GM19239 (cell line): ENCODE measurements around the gene PIWIL1.

ENCODE experiments used
- DNase-seq: peaks from one replicate; pipeline ENCODE4 v3.0.0; 2011; ENCODE audit warnings: low spot score; ENCODE audit not compliant: insufficient read length
- FAIRE-seq: peaks from 2 replicates; lab custom pipeline; 2011; peaks lifted over from hg19 to GRCh38; lab: Jason Lieb, UNC

PIWIL1 gene

GRCh38 chr12:130337488-130338303 lies at the start of gene PIWIL1:
PIWIL1 (plus strand) TSS chr12:130337887; CDS start chr12:130342592, 4,705 bp downstream.
- no peak for DNase-seq

DNA sequence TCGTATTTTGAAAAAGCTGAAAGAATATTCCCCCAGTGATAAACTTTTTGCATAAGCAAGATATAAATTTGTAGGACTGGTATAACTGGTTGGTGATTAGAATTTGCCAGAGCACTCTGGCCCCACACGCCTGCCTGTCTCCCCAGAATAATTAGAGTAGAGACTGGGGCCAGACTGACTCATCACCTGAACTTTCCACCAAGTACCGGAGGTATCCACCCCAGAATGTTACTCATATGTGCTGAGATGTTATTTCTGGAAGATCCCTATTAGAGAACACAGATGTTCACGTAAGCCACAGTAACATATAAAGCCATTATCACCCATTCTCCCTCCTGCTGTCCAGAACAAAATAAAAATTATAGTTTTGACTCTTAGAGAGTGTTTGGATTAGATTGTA lies 49.5 kb upstream of the PIWIL1 start:
- FAIRE-seq (no peak), DNase-seq (no peak)

More at GRCh38 chr12:130337488-130338303, at the start of gene PIWIL1:
- no peak for FAIRE-seq

DNA sequence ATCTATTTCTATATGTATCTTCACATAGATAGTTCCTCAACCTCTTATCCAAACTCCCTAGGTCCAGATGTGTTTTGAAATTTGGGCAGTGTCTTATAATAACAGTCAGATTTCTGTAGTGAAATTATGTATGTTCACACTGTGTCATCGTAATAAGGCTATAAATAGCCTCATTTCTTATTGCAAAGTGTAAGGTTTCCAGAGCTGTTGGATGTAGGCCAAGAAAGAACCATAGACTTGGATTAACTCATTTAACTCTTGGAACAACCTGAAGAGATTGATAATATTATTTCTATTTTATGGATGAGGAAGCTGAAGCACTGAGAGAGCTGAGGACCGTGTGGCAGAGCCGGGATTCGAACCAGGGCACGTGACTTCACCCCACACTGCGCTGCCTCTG lies 49.0 kb upstream of the PIWIL1 start:
- no peak for FAIRE-seq

GRCh38 chr12:130290114-130290513 lies 47.6 kb upstream of the PIWIL1 start:
- FAIRE-seq (no peak), DNase-seq (no peak)

More for the DNA sequence above, 49.0 kb upstream of the PIWIL1 start:
- no peak for DNase-seq

DNA sequence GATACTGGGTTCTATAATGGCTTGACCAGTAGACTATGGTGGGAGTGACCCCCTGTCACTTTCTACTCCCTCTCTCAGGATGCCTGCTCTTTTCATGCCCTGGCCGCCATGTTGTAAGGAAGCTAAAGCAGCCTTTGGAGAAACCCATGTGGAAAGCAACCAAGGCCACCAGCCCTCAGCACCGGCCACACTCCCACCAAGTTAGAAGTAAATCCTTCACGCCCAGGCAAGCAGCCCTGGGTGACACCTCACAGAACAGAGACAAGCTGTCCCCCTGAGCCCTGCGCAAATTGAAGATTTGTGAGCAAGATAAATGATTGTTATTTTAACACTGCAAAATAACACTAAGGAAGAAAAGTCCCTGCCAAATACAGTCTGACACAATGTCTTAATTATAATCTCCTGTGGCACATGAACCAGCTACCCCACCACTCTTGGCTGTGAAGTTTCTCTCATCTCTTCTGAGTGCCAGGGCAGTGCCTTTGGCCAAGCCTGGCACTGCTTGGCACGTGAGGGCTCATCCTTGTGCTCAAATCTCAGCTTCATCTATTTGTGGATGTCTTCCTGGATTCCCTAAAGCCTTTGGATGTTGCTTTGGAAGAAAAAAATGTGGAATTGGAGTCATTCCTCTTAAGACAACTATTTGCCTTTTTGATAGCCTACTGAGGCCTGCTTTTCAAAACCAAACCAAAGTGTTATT lies 39.2 kb upstream of the PIWIL1 start:
- DNase-seq (no peak), FAIRE-seq (no peak)

- DNase-seq (no peak), FAIRE-seq (no peak)
Observed at GRCh38 chr12:130299574-130299973, 38.1 kb upstream of the PIWIL1 start.

DNA sequence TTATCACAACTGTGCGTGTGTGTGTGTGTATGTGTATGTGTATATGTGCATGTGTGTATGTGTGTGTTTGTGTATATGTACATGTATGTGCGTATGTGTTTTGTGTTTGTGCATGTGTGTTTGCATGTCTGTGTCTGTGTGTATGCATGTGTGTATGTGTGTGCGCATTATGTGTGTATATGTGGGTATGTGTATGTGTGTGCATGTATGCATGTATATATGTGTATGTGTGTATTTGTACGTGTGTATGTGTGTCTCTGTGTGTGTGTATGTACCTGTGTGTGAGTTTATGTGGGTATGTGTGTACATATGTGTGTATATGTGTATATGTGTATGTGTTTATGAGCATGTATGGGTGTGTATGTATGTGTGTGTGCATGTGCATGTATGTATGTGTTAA lies 37.6 kb upstream of the PIWIL1 start:
- FAIRE-seq (no peak), DNase-seq (no peak)

- FAIRE-seq (no peak), DNase-seq (no peak)
Observed at GRCh38 chr12:130300737-130301535, 36.8 kb upstream of the PIWIL1 start.

DNA sequence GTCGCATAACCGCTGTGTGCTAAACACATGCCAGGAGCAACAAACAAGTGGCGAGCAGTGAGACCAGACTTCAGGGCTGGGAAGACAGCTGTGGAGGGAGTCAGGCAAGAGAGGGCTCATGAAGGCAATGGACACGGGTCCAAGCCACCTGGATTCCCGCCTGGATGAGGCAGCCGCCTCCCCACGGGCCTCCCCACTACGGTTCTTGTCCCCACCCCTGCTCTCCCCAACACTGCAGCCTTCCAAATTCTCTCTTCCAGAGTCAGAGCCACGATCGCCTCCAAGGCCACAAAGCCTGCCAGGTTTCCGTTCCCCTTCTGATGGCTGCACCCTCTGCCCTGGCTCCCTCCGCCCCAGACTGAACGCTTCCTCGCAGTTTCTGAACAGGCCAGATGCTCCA lies 36.1 kb upstream of the PIWIL1 start:
- FAIRE-seq = no peak
- no peak for DNase-seq

GRCh38 chr12:130303781-130304180 lies 33.9 kb upstream of the PIWIL1 start:
- no peak for FAIRE-seq
- no peak for DNase-seq

- no peak for DNase-seq
- no peak for FAIRE-seq
Observed at GRCh38 chr12:130307859-130308258, 29.8 kb upstream of the PIWIL1 start.

DNA sequence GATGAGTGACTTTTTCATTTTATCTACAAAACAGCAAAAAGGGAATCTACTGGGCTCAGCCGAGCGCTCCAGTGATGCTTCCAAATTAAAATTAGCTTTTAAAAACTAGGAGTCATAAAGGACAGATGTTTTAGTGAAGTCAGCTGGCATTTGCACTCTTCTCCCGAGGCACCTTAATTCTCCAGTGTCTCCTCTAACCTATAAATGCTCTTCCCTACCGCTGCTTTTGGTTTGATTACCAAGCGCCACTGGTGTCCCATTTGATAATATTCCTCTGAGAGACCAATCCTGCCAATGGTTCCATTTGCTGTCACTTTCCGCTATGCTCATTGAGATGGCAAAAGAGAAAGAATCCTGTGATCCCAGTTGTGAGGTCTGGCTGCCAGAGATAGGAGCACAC lies 29.3 kb upstream of the PIWIL1 start:
- FAIRE-seq = no peak
- no peak for DNase-seq

DNA sequence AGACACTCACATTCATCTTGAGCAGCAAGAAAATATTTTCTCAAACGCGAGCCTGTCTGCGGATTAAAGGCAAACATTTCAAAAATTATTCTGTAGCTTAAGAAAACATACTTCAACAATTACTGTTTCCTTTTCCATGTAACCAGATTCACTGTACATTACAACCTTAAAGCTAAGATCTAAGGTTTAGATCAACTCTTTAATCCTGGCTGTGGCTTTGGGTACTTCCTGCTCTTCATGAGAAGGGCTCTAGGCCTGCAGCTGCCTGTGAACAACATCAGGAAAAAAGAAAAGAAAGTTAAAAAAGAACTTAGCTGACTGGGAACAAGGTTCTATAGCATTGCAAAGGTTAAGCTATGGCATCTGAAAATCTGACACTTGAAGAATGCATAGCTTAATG lies 21.4 kb upstream of the PIWIL1 start:
- DNase-seq (no peak), FAIRE-seq (no peak)

GRCh38 chr12:130320536-130320935 lies 17.2 kb upstream of the PIWIL1 start:
- FAIRE-seq = no peak

GRCh38 chr12:130322263-130322662 lies 15.4 kb upstream of the PIWIL1 start:
- DNase-seq (no peak), FAIRE-seq (no peak)

More at GRCh38 chr12:130320536-130320935, 17.2 kb upstream of the PIWIL1 start:
- no peak for DNase-seq

- FAIRE-seq = no peak
- DNase-seq = no peak
Observed at GRCh38 chr12:130330685-130331084, 7.0 kb upstream of the PIWIL1 start.

DNA sequence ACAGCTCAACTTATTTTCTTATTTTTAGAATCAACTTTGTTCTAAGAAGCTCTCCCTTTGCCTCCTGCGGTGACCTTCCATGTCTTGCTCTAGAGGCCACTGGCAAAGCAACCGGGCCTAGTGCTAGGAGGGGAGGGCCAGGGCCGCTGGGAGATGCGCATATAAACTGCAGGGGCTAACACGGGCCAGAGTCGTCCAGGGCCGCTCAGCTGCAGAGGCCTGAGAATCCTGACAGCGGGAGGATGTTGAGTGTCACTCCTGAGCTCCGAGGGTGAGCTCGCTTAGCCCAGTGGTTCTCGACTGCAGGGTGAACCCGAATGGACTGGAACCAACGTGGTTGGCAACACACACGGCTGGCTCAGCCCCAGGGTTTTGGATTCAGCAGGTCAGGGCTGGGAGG lies 6.5 kb upstream of the PIWIL1 start:
- FAIRE-seq = no peak
- DNase-seq = no peak

- FAIRE-seq = no peak
Observed at GRCh38 chr12:130333341-130333740, 4.3 kb upstream of the PIWIL1 start.

DNA sequence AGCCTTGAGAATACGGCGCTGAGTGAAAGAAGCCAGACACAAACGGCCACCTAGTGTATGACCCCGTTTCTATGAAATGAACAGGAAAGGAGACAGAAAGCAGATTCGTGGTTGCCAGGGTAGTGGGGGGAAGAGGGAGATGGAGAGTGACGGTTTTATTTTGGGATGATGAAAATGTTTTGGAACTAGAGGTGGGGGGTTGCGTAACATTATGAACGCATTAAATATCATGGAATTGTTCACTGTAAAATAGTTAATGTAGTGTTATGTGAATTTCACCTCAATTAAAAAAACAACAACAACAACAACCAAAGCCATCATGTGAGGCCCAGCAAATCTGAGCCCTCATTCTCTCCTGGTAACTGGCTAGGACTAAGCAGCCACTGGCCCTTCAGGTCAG lies 3.3 kb upstream of the PIWIL1 start:
- FAIRE-seq = no peak
- DNase-seq = no peak

More at GRCh38 chr12:130333341-130333740, 4.3 kb upstream of the PIWIL1 start:
- no peak for DNase-seq

- FAIRE-seq (no peak), DNase-seq (no peak)
Observed at GRCh38 chr12:130334937-130335336, 2.8 kb upstream of the PIWIL1 start.
